SU-DHL-6 (cell line): ENCODE data around the gene GALNT17.

Experiments used
- H2AFZ ChIP-seq: fragments of 200-600 bp; sonication (generic); 2 replicates; pipeline ENCODE4 v1.6.1; 2014; ENCODE audit warnings: low read depth, mild to moderate bottlenecking, moderate library complexity, mixed read lengths, antibody characterized with exemption, low read length; ENCODE audit not compliant: severe bottlenecking
- H3F3A ChIP-seq: fragments of 200-600 bp; shearing (Covaris generic); 2 replicates; pipeline ENCODE4 v1.6.0; 2016; ENCODE audit warnings: antibody characterized with exemption, mild to moderate bottlenecking; ENCODE audit not compliant: insufficient read depth
- H3K27ac ChIP-seq: fragments of 200-600 bp; sonication (generic); 2 replicates; pipeline ENCODE4 v1.5.1; 2016; ENCODE audit warnings: low read depth, mild to moderate bottlenecking, low read length, moderate library complexity, mixed read lengths
- H3K27me3 ChIP-seq: fragments of 200-600 bp; sonication (generic), shearing (Covaris generic); 2 replicates; pipeline ENCODE4 v1.6.0; 2014; ENCODE audit warnings: mild to moderate bottlenecking, low read length
- H3K36me3 ChIP-seq: fragments of 200-600 bp; sonication (generic); 2 replicates; pipeline ENCODE4 v1.6.1; 2014; ENCODE audit warnings: mild to moderate bottlenecking, low read length, mixed read lengths
- H3K4me2 ChIP-seq: fragments of 300-600, 200-600 bp; shearing (Covaris generic), sonication (generic); 2 replicates; pipeline ENCODE4 v1.6.0; 2014; ENCODE audit warnings: low read length, low read depth, mild to moderate bottlenecking; ENCODE audit not compliant: poor library complexity, severe bottlenecking
- H3K4me3 ChIP-seq: fragments of 200-600 bp; sonication (generic); 2 replicates; pipeline ENCODE4 v1.5.1; 2014; ENCODE audit warnings: antibody characterized with exemption, low read length, mild to moderate bottlenecking, mixed read lengths; ENCODE audit not compliant: insufficient read depth, poor library complexity, severe bottlenecking
- H3K79me2 ChIP-seq: fragments of 200-600 bp; sonication (generic); 2 replicates; pipeline ENCODE4 v1.6.1; 2014; ENCODE audit warnings: mild to moderate bottlenecking, low read length, moderate library complexity; ENCODE audit not compliant: insufficient read depth
- H3K9ac ChIP-seq: fragments of 200-600 bp; sonication (generic); 2 replicates; pipeline ENCODE4 v1.7.0; 2014; ENCODE audit warnings: mild to moderate bottlenecking, low read length
- H3K9me2 ChIP-seq: fragments of 200-600 bp; sonication (generic); replicated peaks from 2 replicates; pipeline ENCODE4 v1.6.1; 2014; ENCODE audit warnings: low read length; ENCODE audit not compliant: insufficient read depth
- H3K9me3 ChIP-seq: fragments of 200-600 bp; sonication (generic); 2 replicates; pipeline ENCODE4 v1.6.1; 2014; ENCODE audit warnings: low read length, mixed read lengths; ENCODE audit not compliant: insufficient read depth
- H4K20me1 ChIP-seq: fragments of 200-600 bp; sonication (generic); 2 replicates; pipeline ENCODE4 v1.6.1; 2014; ENCODE audit warnings: low read depth, mild to moderate bottlenecking, antibody characterized with exemption, low read length, moderate library complexity, mixed read lengths
- CTCF ChIP-seq: fragments of 200-600 bp; sonication (generic); IDR thresholded peaks from one replicate; pipeline ENCODE4 v1.5.1; 2017; ENCODE audit warnings: antibody characterized with exemption, mild to moderate bottlenecking, low read length, moderate library complexity; ENCODE audit not compliant: insufficient read depth, poor library complexity, severe bottlenecking
- EZH2phosphoT487 ChIP-seq: fragments of 200-600 bp; sonication (generic), shearing (Covaris generic); conservative IDR thresholded peaks from 2 replicates; pipeline ENCODE4 v1.6.1; 2018; ENCODE audit warnings: mild to moderate bottlenecking, antibody characterized with exemption, low read length, moderate library complexity, mixed read lengths

The GALNT17 gene

GRCh38 chr7:71145906-71146901, 14.3 kb downstream of the GALNT17 start:
- Histone ChIP-seq H4K20me1 (no peaks in the 10 kb centered on the region), H3K9me3 (no peaks in the 10 kb centered on the region), H3K27me3 (no peaks in the 10 kb centered on the region), H3K4me3 (no peak overlapping the region), H3K27ac (no peak overlapping the region), H2AFZ (no peak overlapping the region), H3K4me2 (no peak overlapping the region), H3K36me3 (no peaks in the 10 kb centered on the region), H3F3A (no peaks in the 10 kb centered on the region), H3K79me2 (no peaks in the 10 kb centered on the region), H3K9me2 (no peaks in the 10 kb centered on the region), H3K9ac (no peak overlapping the region)
- TF ChIP-seq CTCF (no peak), EZH2phosphoT487 (no peak)

GRCh38 chr7:71148098-71148497, 16.2 kb downstream of the GALNT17 start:
- H3K4me3 ChIP-seq, result no peak overlapping the region
- TF ChIP-seq EZH2phosphoT487, result no peak
- TF ChIP-seq CTCF, result no peak
- H2AFZ ChIP-seq, result no peak overlapping the region
- H3K27ac ChIP-seq, result no peak overlapping the region
- no peak overlapping the region for H3K9ac ChIP-seq
- H4K20me1 ChIP-seq, result no peaks in the 10 kb centered on the region
- H3K4me2 ChIP-seq, result no peak overlapping the region
- no peaks in the 10 kb centered on the region for H3K9me2 ChIP-seq
- no peaks in the 10 kb centered on the region for H3F3A ChIP-seq
- H3K79me2 ChIP-seq, result no peaks in the 10 kb centered on the region
- no peaks in the 10 kb centered on the region for H3K9me3 ChIP-seq
- H3K36me3 ChIP-seq, result no peaks in the 10 kb centered on the region
- no peaks in the 10 kb centered on the region for H3K27me3 ChIP-seq

GRCh38 chr7:71155236-71155635, 23.3 kb downstream of the GALNT17 start:
- Histone ChIP-seq H3F3A (no peaks in the 10 kb centered on the region), H3K9me2 (no peaks in the 10 kb centered on the region), H2AFZ (no peak overlapping the region), H3K4me2 (no peak overlapping the region), H3K27ac (no peak overlapping the region), H4K20me1 (no peaks in the 10 kb centered on the region), H3K79me2 (no peaks in the 10 kb centered on the region), H3K9me3 (no peaks in the 10 kb centered on the region; the same call in 1 of the 2 replicates), H3K27me3 (no peaks in the 10 kb centered on the region), H3K9ac (no peak overlapping the region), H3K4me3 (no peak overlapping the region), H3K36me3 (no peaks in the 10 kb centered on the region)
- TF ChIP-seq CTCF, result no peak
